DOHH2 (cell line): Measurements from ENCODE around the gene SPATA21.
"Not testable (repeated sequence)": the region's sequence is repeated elsewhere in the genome, so short reads cannot be mapped to it uniquely, and the experiment has no call there.

Experiments
- H3F3A ChIP-seq: fragments of 200-600 bp; sonication (generic), shearing (Covaris generic); 2 replicates; pipeline ENCODE4 v1.6.0; 2016; ENCODE audit warnings: antibody characterized with exemption, mild to moderate bottlenecking; ENCODE audit not compliant: control insufficient read depth, insufficient read depth
- H3K27ac ChIP-seq: fragments of 200-600 bp; sonication (generic); 2 replicates; pipeline ENCODE4 v1.5.1; 2014; ENCODE audit warnings: low read depth, mild to moderate bottlenecking, low read length, moderate library complexity
- H3K27me3 ChIP-seq: fragments of 200-600 bp; sonication (generic); 2 replicates; pipeline ENCODE4 v1.6.1; 2014; ENCODE audit warnings: mild to moderate bottlenecking, low read length, mixed read lengths; ENCODE audit not compliant: control insufficient read depth
- H3K36me3 ChIP-seq: fragments of 200-600 bp; sonication (generic); 2 replicates; pipeline ENCODE4 v1.6.1; 2014; ENCODE audit warnings: mild to moderate bottlenecking, low read length, moderate library complexity, mixed read lengths; ENCODE audit not compliant: control insufficient read depth
- H3K4me1 ChIP-seq: fragments of 200-600 bp; sonication (generic); 2 replicates; pipeline ENCODE4 v1.6.1; 2014; ENCODE audit warnings: mild to moderate bottlenecking, low read length, mixed read lengths; ENCODE audit not compliant: control insufficient read depth
- H3K4me2 ChIP-seq: fragments of 200-600 bp; sonication (generic); 2 replicates; pipeline ENCODE4 v1.6.0; 2014; ENCODE audit warnings: mild to moderate bottlenecking, low read length, moderate library complexity
- H3K4me3 ChIP-seq: fragments of 200-600 bp; sonication (generic); 2 replicates; pipeline ENCODE4 v1.5.1; 2014; ENCODE audit warnings: mild to moderate bottlenecking, low read length, mixed read lengths
- H3K79me2 ChIP-seq: fragments of 200-600 bp; sonication (generic); 2 replicates; pipeline ENCODE4 v1.6.1; 2014; ENCODE audit warnings: mild to moderate bottlenecking, low read length, mixed read lengths; ENCODE audit not compliant: control insufficient read depth
- H3K9me2 ChIP-seq: fragments of 200-600 bp; sonication (generic); replicated peaks from 2 replicates; pipeline ENCODE4 v1.6.1; 2014; ENCODE audit warnings: mild to moderate bottlenecking, low read length, mixed read lengths; ENCODE audit not compliant: control insufficient read depth
- H3K9me3 ChIP-seq: fragments of 200-600 bp; sonication (generic); 2 replicates; pipeline ENCODE4 v1.6.1; 2014; ENCODE audit warnings: antibody characterized with exemption, low read length, mixed read lengths; ENCODE audit not compliant: control insufficient read depth, insufficient read depth
- H4K20me1 ChIP-seq: fragments of 200-600 bp; sonication (generic); 2 replicates; pipeline ENCODE4 v1.6.0; 2014; ENCODE audit warnings: low read depth, mild to moderate bottlenecking, antibody characterized with exemption, low read length, moderate library complexity; ENCODE audit not compliant: control insufficient read depth, insufficient read depth
- EZH2phosphoT487 ChIP-seq: fragments of 200-600 bp; sonication (generic); IDR thresholded peaks from 2 replicates; pipeline ENCODE4 v1.6.1; 2017; ENCODE audit warnings: borderline replicate concordance, mild to moderate bottlenecking, antibody characterized with exemption, low read length, moderate library complexity, mixed read lengths
- TF ChIP-seq, protein P1 (sequence below): fragments of 200-600 bp; sonication (generic); IDR thresholded peaks from one replicate; pipeline ENCODE4 v1.5.1; 2014; ENCODE audit warnings: antibody characterized with exemption, mild to moderate bottlenecking, low read depth, low read length; ENCODE audit not compliant: poor library complexity, severe bottlenecking

The SPATA21 gene

DNA sequence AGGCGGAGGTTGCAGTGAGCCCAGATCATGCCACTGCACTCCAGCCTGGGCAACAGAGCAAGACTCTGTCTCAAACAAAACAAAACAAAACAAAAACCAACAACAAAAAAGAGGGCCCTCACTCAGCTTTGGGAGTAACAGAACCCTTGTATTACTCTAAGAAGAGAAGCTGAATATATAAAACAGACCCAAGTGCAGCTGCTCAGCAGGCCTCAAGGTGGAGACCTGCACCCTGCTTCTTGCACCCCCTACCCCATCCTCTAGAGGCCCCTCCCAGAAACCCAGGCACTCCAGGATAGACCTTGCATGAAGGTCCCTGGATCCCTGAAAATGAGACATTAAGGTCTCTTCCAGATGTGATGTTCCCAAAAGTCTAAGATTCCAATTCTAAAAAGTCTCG is 37.7 kb upstream of the SPATA21 start:
- H3K4me1 ChIP-seq, H3K4me3 ChIP-seq, H3K79me2 ChIP-seq, H3K4me2 ChIP-seq, H3F3A ChIP-seq, H3K27ac ChIP-seq, H3K9me3 ChIP-seq, H3K36me3 ChIP-seq, H3K9me2 ChIP-seq, H4K20me1 ChIP-seq, H3K27me3 ChIP-seq: not testable (repeated sequence)
- TF ChIP-seq, protein P1, sequence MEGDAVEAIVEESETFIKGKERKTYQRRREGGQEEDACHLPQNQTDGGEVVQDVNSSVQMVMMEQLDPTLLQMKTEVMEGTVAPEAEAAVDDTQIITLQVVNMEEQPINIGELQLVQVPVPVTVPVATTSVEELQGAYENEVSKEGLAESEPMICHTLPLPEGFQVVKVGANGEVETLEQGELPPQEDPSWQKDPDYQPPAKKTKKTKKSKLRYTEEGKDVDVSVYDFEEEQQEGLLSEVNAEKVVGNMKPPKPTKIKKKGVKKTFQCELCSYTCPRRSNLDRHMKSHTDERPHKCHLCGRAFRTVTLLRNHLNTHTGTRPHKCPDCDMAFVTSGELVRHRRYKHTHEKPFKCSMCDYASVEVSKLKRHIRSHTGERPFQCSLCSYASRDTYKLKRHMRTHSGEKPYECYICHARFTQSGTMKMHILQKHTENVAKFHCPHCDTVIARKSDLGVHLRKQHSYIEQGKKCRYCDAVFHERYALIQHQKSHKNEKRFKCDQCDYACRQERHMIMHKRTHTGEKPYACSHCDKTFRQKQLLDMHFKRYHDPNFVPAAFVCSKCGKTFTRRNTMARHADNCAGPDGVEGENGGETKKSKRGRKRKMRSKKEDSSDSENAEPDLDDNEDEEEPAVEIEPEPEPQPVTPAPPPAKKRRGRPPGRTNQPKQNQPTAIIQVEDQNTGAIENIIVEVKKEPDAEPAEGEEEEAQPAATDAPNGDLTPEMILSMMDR = peak; percentile 37

DNA sequence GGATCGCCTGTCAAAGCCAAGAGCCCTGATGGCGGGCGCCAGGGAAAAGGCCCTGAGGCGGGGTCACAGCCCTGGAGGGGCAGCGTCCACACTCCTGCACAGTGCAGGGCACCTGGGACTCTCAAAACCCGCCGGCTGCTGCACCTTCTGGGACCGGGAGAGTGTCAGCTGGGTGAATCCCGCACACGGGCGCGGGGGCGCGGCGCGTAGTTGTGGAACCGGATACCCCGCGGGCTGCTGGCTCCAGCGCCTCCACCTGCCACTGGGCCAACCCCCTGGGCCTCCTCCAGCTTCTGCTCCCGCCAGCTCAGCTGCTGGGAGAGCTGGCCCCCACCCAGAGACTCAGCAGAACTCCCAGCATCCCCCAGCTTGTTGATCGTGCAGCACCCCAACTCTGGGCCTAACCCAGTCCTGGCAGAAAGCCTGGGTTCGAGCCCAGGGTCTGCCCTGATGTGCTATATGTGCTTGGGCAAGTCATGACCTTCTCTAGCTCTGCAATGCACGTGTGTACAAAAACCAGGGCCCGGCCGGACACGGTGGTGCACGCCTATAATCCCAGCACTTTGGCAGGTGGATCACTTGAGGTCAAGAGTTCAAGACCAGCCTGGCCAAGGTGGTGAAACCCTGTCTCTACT is 37.1 kb upstream of the SPATA21 start:
- Histone ChIP-seq H3K36me3 (no peaks in the 10 kb centered on the region), H3K27me3 (no peaks in the 10 kb centered on the region), H3K27ac (no peak overlapping the region), H3K9me2 (no peaks in the 10 kb centered on the region), H3F3A (no peaks in the 10 kb centered on the region), H3K4me3 (no peak overlapping the region), H3K4me1 (no peaks in the 10 kb centered on the region), H3K79me2 (no peaks in the 10 kb centered on the region), H3K4me2 (no peak overlapping the region), H3K9me3 (no peaks in the 10 kb centered on the region), H4K20me1 (no peaks in the 10 kb centered on the region)
- no peak for TF ChIP-seq EZH2phosphoT487
- TF ChIP-seq, protein P1 = no peak

DNA sequence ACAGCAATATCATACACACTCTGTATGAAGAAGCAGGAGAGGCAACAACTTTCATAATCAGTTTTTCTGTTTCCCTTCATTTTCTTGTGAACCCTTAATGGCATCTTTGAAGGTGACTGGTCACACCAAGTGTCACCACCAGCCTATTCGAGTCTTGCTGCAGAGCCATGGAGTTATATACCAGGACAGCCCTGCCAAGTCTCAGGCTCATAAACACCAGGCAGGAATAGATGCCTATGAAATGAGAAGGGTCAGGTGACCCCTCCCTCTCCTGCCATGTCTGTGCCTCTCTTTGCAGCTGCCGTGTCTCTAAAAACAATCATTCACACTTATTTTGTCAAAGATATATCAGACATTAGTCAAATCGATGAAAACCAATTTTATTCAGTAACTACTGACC is 31.3 kb upstream of the SPATA21 start:
- Histone ChIP-seq H3K36me3 (no peaks in the 10 kb centered on the region; the same call in 1 of the 2 replicates), H3K4me2 (no peak overlapping the region), H3K9me2 (no peaks in the 10 kb centered on the region), H3K27me3 (no peaks in the 10 kb centered on the region), H3K27ac (no peak overlapping the region), H4K20me1 (no peaks in the 10 kb centered on the region), H3K4me1 (no peaks in the 10 kb centered on the region), H3F3A (no peaks in the 10 kb centered on the region), H3K9me3 (no peaks in the 10 kb centered on the region), H3K4me3 (no peak overlapping the region), H3K79me2 (no peaks in the 10 kb centered on the region)
- TF ChIP-seq, protein P1 = no peak
- no peak for TF ChIP-seq EZH2phosphoT487
